ENCODE results near the gene EFCAB9. TPM values are rescaled to one million over a fixed set of nuclear protein-coding genes. Genes with fewer than 3 reads are reported as not detected.

The EFCAB9 gene
- total and polyA plus RNA-seq, 2 of the 13 experiments (the other 11 are each of a cell fraction or from before 2014, with no cell fraction given): not detected

- no peak for TF ChIP-seq ZBTB37 (CRISPR knock-in tag; IDR thresholded peaks at IDR 0.05)
- peak; percentile 73 for TF ChIP-seq GATAD2A (CRISPR knock-in tag; IDR thresholded peaks at IDR 0.05)
- no peak for TF ChIP-seq SUZ12 (IDR thresholded peaks at IDR 0.05; ENCODE audit: low read depth, low read length)
- no peak for TF ChIP-seq ZSCAN29 (CRISPR knock-in tag; conservative IDR thresholded peaks at IDR 0.05)
- no peak for TF ChIP-seq BORCS8-MEF2B (CRISPR knock-in tag; IDR thresholded peaks at IDR 0.05)
- TF ChIP-seq ZNF460 (CRISPR knock-in tag; IDR thresholded peaks at IDR 0.05; ENCODE audit: borderline replicate concordance): no peak
- TF ChIP-seq ZNF17 (CRISPR knock-in tag; IDR thresholded peaks at IDR 0.05): no peak
- no peak for TF ChIP-seq MAFG (CRISPR knock-in tag; IDR thresholded peaks at IDR 0.05)
- TF ChIP-seq HNF1B (CRISPR knock-in tag; IDR thresholded peaks at IDR 0.05): no peak
- no peak for TF ChIP-seq ZNF143 (CRISPR knock-in tag; IDR thresholded peaks at IDR 0.05)
- no peak for TF ChIP-seq ZNF7 (CRISPR knock-in tag; IDR thresholded peaks at IDR 0.05)
- no peak for TF ChIP-seq ZNF414 (CRISPR knock-in tag; IDR thresholded peaks at IDR 0.05)
- TF ChIP-seq KLF16 (CRISPR knock-in tag; IDR thresholded peaks at IDR 0.05): peak in 1 of 2 experiments; percentile 44; a peak in 1 of 4 replicates
- peak; percentile 69; the same call in 1 of the 2 replicates for TF ChIP-seq PITX1 (CRISPR knock-in tag; IDR thresholded peaks at IDR 0.05)
- no peak for TF ChIP-seq SP140L (CRISPR knock-in tag; IDR thresholded peaks at IDR 0.05; ENCODE audit: borderline replicate concordance)
- TF ChIP-seq ZBTB44 (CRISPR knock-in tag; IDR thresholded peaks at IDR 0.05): no peak
- TF ChIP-seq U2AF1 (optimal IDR thresholded peaks at IDR 0.05; ENCODE audit: low read depth, low read length): no peak
- TF ChIP-seq IRF2 (CRISPR knock-in tag; IDR thresholded peaks at IDR 0.05): peak; percentile 24; the same call in 1 of the 2 replicates
- no peak for TF ChIP-seq BRD4 (CRISPR knock-in tag; IDR thresholded peaks at IDR 0.05)
- TF ChIP-seq HNRNPK (IDR thresholded peaks at IDR 0.05; ENCODE audit: low read depth, low read length, poor library complexity, severe bottlenecking): no peak
- no peak for TF ChIP-seq NFE2 (CRISPR knock-in tag; IDR thresholded peaks at IDR 0.05)
- no peak for TF ChIP-seq ZC3H13 (CRISPR knock-in tag; IDR thresholded peaks at IDR 0.05)
- 0 out of 2 replicates have a peak, but pooled peaks have one; percentile 18 for TF ChIP-seq ZNF24 (IDR thresholded peaks at IDR 0.05)
- no peak for TF ChIP-seq ZNF224 (CRISPR knock-in tag; IDR thresholded peaks at IDR 0.05)
- TF ChIP-seq SOX13 (IDR thresholded peaks at IDR 0.05): no peak
- TF ChIP-seq SOX13 (CRISPR knock-in tag; conservative IDR thresholded peaks at IDR 0.05 in 1 of 2, IDR thresholded peaks at IDR 0.05 in 1 of 2): peak in 1 of 2 experiments; percentile 40; a peak in 1 of 4 replicates
- no peak for TF ChIP-seq KDM3A (CRISPR knock-in tag; IDR thresholded peaks at IDR 0.05; ENCODE audit: low read depth)
- TF ChIP-seq KDM6A (CRISPR knock-in tag; IDR thresholded peaks at IDR 0.05; ENCODE audit: low read depth): peak; percentile 40; the same call in 1 of the 2 replicates
Observed at GRCh38 chr5:172235132-172235780, 41.3 kb downstream of the EFCAB9 start (continued).
